ENCODE data around the gene RFX4.

RFX4 gene

DNA sequence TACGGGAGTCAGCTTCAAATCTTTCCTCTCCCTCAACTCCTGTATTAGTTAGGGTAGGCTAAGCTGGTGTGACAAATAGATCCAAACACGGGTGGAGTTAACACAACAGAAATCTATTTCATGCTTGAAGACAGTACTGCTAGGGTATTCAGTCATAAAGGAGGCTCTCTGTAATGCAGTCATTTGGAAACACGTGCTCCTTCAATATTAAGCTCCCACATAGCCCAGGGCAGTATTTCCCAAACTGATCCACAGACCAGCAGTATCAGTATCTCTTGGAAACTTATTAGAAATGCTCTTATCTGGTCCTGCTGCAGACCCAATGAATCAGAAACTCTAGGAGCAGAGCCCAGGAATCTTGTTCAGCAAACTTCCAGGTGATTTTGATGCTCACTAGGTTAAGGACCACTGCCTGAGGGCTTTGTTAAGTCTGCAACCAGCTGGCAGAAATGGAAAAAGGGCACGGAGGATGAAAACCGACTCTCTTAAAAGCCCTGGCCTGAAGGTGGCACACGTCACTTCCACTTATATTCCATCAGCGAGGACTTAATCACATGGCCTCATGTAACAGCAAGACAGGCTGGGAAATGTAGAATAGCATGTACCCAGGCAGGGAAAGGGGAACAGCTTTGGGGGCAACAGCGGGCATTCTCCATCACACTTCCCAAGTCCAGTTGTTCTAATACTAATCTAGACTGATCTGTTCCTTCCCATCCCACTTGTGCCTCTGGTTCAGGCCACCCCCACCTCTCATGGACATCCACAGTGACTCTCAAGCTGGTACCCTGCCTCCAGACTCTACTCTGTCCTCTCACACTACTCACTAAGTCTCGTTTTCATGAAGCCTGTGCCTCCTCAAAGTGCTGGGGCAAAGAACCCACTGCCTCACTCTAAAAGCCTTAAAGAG, 153.5 kb downstream of the RFX4 start:
- DNase-seq = no peak

DNA sequence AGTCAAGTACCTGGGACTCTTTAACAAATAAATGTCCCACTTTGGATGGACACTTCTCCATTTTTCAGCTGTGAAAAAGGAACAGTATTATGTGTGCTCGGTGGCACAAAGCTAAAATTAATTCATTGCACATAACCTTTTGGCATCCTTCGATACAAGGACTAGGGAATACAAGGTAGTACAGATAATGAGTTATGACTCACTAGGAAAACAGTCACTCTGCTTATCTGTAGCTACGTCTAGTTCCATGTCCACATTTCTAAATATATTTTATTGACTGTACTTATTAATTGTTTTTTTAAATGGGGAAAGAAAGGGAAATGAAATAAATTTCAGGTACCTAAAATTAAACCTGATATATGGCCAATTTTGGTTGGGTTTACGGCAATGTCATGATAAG, 156.5 kb downstream of the RFX4 start:
- DNase-seq = no peak

GRCh38 chr12:106739815-106740530, 157.2 kb downstream of the RFX4 start:
- DNase-seq = no peak

DNA sequence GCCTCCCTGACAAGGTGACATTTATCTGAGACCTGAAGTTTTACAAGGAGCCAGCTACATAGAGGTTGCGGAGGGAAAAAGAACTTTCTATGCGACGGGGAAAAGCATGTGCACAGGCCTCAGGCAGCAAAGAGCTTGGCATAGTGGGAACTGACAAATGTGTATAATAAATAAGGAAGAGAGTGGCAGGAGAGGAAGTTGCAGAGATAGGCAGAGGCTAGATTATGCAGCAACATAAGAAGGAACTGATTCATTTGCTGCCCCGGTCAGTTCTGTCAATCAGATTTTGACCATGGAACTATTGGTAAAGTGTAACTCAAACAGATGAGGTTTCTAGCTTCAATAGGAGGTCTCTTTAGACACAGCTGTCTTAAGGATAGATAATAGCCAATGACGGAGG, 158.0 kb downstream of the RFX4 start:
- no peak for DNase-seq

DNA sequence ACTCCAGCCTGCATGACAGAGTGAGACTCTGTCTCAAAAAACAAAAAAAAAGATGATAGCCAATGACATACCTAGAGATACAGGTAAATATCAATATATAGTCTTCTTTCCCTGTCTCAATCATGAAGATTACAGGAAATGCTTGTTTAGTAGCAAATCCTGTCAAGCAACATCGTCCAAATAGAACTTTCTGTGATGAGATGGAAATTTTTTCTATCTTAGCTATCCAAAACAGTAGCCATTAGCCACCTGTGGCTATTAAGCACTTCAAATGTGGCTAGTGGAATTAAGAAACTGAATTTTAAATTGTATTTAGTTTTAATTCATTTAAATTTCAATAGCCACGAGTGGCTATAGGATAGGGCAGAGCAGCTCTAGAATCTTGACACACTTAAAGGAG, 158.4 kb downstream of the RFX4 start:
- DNase-seq = no peak

DNA sequence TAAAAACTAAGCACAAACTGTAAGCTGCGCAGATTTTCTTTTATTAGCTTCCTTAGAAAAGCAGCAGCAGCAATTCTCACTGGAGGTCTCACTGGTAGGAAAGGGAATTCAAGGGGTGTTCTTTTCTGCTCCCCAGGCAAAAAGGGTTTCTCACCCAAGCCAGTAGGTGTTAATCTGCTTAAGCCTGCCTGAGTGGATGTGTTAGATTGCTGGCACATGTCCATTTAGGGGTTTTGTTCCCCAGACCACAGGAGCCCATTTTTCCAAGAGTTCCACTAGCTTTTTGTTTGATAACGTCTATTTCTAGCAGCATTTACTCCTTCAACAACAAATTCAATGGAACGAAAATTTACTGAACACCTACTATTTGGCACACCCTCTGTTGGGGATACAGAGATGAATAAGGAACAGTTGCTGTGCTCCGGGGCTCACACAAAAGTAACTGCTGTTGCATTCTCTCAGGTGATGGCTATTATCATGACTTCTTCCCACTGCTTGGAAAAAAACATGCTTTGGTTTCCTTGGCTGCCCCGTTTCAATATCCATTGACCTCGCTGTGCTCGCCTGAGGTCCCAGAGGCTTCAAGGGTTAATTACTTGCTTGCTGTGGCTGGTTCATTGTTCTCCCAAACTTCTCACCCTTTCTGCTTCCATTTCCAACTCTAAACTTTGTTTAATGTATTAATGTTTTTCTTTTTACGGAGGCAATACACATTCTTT, 160.6 kb downstream of the RFX4 start:
- no peak for DNase-seq

DNA sequence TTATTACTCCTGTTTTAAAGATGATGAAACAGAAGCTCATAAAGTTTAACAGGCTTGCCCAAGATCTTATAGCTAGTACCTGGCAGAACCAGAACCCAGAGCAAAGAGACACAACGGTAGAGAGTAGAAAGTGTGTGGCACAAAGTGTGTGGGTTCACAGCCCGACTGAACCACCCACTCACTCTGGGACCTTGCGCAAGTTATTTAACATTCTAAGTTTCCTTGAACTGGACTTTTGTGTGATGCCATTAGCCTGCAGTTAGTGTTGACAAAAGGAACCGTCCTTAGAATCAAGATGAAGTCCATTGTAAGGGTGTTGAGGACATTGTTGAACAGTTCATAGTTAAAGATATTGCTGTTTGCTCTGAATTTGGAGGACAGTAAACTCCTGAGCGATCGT, 161.8 kb downstream of the RFX4 start:
- DNase-seq = no peak

DNA sequence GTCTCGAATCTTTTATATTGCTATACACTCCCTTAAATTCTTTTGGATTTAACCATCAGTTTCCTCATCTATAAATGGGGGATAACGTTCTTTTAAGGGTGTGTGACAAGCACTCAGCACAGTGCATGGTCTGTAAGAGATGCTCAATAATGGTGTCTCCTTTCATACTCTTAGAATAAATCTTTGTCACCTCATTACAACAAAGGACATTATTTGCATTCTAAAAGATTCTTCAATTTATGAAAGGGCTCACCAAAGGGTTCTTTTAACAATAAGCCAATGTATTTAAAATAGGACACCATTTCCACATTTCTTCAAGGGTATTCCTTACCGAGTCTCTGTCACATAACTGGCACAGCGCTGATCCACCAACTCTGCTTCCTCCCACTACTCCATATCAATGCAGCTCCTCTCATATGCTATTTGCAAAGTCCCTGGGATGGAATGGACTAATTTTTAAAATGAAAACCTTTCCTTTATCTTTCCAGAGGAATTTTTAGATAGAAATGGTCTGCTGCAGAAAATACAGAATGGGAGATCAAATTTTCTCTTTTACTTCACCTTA, 162.5 kb downstream of the RFX4 start:
- DNase-seq = no peak

DNA sequence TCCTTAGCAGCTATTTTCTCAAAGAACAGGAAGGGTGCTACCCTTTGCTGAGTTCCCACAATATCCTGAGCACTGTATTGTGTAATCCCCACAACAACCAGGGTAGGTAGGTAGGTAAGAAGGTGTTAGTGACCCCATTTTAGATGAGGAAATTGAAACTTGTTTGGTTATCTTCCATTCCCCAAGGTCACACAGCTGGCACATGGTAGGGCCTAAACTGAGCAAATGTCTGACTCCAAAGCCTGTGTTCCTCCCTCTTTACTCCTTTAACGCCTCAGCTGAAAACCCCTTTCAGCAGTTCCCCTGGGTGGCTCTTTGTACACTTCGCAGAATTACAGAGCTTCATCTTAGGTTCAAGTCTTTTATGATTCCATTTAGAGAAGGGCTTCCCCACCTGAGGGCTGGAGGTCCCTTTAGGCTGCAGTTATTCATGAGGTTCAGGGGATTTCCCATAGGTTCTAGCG, 165.2 kb downstream of the RFX4 start:
- DNase-seq = no peak

- no peak for DNase-seq
These were observed 167.7 kb downstream of the RFX4 start for GRCh38 chr12:106750524-106750923.

DNA sequence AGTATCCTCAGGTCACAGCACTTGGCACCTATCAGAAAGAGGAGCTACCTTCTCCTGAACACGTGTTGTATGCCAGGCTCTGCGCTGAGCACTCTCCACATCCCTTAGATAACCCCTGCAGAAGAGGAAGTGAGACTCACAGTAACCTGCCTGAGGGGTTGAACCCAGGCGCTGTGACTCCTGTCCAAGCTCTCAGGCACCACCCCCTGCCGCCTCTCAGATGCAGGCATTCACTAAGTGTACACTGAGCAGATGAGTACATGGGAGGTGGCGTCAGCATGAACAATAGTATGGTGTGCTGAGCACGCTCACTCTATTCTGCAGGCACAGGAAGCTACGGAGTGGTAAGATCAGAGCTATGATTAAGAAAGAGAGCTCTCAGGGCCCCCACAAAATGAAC, 170.7 kb downstream of the RFX4 start:
- DNase-seq = no peak

DNA sequence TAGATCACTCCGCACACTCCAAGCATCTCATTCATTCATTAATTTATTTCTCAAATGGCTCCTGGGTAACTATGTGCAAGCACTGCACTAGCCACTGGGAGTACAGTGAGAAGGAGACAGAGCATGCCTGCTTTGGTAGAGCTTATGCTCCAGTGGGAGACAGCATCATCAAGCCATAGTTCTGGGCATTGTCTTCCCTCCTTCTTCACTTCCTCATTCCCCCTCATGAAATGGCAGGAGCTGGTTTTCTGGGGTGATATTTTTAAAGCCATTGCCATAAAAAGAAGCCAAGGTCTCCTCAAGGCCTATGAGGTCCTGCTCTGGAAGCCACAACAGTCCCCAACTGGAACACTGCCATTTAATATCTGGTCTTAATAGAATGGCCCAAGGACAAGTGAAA, 171.5 kb downstream of the RFX4 start:
- no peak for DNase-seq

DNA sequence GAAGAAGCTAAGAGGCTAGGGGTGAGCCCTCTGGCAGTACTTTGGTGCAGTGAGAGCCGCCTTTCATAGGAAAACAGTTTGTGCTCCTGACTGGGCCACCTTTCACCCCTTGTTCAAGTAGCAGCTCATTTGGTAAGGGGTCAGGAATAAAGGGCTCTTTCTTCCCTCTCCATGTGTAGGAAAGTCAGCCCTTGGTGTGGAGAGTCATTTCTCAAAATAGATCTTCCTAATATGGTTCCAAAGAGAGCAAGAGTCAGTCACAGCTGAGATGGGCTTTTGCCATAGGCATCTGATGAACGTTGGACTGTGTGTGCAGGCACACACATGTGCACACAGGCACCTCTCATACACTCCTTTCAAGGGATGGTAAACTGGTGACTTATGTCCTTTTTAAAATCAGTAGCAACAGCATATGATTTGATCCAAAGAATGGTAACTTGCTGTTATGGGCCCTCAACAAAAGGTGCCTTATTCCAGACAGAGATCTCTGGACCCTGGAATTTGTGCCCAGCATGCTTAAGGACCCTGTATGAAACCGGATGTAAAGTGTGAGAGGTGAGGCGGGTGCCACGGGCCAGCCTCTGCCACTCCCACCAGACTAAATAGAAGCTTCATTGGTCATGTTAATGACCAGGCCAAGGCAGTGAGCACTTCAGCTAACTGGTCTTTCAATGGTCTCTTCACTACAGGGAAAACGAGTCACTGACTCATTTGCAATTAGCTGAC, 175.0 kb downstream of the RFX4 start:
- DNase-seq = no peak

DNA sequence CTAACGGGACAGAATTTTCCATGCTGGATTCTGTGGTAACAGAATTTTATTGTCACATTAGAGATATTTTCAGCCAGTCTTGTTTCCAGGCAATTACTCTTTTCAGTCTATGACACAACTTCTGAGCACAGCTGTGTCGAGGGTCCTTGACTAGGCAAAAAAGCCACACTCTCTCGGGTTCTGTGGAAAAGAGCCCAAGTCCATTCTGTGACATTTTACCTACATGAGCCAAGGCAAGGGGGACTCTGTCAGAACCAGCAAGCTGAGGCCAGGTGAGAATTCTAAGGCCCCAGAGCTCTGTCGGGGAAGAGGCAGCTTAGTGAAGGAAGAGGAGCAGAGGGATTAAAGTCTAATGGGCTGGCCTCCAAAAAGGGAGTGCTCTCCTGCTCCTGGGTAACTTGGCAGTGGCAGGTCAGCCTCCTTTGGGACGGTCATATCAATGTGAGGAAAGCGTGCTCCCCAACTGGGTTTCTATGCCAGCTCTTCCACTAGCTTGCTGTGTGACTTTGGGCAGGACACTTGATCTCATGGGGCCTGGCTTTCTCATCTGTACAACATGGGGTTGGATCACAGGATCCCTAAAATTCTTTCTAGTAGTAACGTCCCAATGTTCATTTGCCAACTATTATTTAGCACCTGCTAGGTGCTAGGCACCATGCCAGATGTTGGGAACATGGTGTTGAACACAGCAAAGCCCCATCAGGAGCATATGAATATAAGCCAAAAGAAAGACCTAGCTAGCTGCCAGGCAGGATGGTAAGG, 175.7 kb downstream of the RFX4 start:
- no peak for DNase-seq

GRCh38 chr12:106759526-106760183, 176.9 kb downstream of the RFX4 start:
- DNase-seq = no peak

DNA sequence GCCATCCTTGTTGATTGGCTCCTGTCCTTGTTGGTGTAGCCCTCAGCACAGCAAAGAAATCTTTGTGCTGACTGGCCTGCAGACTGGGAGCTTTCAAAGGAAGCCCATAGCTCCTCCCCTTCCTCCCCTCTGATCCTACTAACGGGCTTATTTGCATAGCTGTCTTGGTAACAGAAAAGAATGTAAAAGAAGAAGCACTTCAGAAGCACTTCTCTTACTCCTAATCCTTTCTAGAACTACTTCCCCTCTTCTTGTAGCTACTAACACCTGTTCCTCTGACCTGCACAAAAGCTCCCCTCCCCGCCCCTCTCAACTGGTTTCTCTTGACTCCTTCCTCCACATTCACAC, 177.4 kb downstream of the RFX4 start:
- no peak for DNase-seq

DNA sequence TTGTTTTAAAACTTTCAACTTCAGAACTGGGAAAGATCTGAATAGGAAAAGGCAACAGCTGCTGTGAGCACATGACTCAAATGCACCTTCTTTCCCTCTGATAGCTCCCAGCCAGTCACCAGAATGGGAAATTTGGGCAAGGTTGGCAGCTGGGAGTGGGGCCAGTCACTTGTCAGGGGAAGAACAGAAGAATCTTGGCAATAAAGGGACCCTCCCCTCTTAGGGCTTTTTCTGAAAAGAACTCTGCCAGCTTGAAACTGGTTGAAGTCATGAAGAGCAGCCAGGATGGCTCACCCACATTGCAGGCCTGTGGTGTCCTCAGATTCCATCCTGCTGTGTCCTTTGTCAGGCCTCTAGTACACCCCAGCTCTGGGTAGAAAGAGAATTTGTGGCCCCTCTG, 181.4 kb downstream of the RFX4 start:
- no peak for DNase-seq

DNA sequence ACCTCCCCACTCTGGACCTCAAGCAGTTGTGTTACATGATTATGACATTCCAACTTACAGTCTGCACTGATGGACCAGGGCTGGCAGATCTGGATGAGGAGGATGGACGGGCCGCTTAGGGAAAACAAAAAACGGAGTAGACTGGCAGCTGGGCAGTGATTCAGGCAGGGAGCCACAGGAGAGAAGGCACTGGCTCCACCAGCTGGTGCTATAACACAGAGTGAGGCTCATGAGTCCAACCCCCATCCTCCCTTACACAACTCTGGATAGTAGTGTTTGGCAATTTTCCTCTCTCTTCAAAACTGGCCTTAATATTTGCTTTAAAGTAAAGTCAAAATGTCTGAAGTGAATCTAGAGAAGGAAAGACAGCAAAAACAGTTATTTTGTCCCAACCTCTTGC, 181.9 kb downstream of the RFX4 start:
- DNase-seq = no peak

DNA sequence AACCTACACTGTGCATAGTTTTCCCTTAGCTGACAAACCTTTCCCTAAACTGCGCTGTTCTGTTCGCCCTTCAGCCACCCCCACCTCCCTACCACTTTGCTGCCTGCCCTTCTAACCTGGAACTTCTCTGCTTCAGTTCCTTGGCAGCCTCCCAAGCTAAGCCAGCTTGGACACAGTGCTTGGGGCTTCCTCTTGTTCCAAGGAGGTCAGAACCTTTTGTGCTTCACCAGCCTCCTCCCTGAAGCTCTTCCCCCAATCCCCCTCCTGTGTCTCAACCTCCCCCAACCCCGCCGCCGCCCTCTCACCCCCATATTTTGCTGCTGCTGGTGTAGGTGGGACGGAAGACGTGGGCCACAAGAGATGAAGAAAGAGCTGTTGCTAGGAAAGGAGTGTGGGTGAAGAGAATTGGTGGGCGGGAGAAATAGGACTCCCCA, 183.6 kb downstream of the RFX4 start:
- no peak for DNase-seq

- no peak for DNase-seq
These were observed 184.4 kb downstream of the RFX4 start for GRCh38 chr12:106767206-106767605.
